Testis (tissue), 2 donors: ENCODE results near the gene EYA3.

ENCODE experiments used
- POLR2A ChIP-seq: fragments of 450-650 bp; IDR thresholded peaks from one replicate; pipeline ENCODE4 v1.6.1; 2017; ENCODE audit warnings: antibody characterized with exemption, mild to moderate bottlenecking, moderate library complexity
- TF ChIP-seq, protein P1 (sequence below), 3 experiments: fragments of 450-650 bp in 2 of 3; fragments of 200-600 bp in 1 of 3; sonication (generic) in 1 of 3; IDR thresholded peaks; one replicate each; pipeline ENCODE4 v1.5.1; 2016 to 2019; ENCODE audit warnings: antibody characterized with exemption in 3 of 3, mild to moderate bottlenecking in 2 of 3, moderate library complexity in 1 of 3

DNA sequence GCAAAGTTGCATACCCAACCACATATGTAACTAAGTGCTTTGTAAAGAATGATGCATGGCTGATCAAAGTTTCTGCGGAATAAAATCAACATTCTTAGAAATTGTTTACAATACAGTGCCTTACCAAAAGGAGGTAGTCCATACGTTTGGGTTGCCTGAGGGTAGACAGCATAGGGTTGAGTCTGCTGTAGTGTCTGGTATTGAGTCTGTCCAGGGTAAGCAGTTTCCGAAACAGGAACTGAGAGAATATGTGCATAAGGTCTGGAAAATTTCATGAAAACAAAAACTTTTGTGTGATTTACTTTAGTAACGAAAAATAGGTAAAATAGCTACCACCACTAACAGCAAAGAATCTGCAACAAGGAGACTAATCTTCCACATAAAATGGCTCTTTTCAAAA is 53.0 kb downstream of the EYA3 start:
- no peak for TF ChIP-seq POLR2A
- TF ChIP-seq, protein P1, sequence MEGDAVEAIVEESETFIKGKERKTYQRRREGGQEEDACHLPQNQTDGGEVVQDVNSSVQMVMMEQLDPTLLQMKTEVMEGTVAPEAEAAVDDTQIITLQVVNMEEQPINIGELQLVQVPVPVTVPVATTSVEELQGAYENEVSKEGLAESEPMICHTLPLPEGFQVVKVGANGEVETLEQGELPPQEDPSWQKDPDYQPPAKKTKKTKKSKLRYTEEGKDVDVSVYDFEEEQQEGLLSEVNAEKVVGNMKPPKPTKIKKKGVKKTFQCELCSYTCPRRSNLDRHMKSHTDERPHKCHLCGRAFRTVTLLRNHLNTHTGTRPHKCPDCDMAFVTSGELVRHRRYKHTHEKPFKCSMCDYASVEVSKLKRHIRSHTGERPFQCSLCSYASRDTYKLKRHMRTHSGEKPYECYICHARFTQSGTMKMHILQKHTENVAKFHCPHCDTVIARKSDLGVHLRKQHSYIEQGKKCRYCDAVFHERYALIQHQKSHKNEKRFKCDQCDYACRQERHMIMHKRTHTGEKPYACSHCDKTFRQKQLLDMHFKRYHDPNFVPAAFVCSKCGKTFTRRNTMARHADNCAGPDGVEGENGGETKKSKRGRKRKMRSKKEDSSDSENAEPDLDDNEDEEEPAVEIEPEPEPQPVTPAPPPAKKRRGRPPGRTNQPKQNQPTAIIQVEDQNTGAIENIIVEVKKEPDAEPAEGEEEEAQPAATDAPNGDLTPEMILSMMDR (IDR thresholded peaks at IDR 0.05), result no peak
